GM18868 (cell line): ENCODE measurements around the gene GAL3ST1.
"Not testable (repeated sequence)": the region's sequence is repeated elsewhere in the genome, so short reads cannot be mapped to it uniquely, and the experiment has no call there.

ENCODE experiments used
- ATAC-seq: cut with Tn5 transposase; IDR thresholded peaks from one replicate; pipeline ENCODE4 v1.9.1; 2021; ENCODE audit warnings: mild to moderate bottlenecking, moderate library complexity; ENCODE audit not compliant: unreplicated experiment

GAL3ST1 gene

DNA sequence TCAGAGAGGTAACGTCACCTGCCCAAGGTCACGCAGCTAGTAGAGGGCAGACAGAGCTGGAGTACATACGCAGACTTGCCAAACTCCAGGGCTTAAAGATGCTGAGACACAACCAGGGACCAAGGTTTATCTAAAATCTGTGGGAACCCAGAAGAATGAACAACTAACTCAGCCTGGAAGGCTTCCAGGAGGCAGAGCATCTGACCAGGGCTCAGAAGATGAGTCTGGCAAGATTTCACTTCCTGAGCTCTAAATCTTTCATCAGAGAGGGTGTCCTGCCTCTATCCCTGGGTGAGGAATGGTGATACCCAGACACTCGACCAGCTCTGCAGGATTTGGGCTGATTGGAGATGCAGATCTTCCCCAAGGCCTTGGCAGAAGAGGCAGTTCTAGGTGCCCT is 9.1 kb downstream of the GAL3ST1 start:
- no peak for ATAC-seq

- no peak for ATAC-seq
These were observed 9.7 kb downstream of the GAL3ST1 start for GRCh38 chr22:30564761-30565119.

DNA sequence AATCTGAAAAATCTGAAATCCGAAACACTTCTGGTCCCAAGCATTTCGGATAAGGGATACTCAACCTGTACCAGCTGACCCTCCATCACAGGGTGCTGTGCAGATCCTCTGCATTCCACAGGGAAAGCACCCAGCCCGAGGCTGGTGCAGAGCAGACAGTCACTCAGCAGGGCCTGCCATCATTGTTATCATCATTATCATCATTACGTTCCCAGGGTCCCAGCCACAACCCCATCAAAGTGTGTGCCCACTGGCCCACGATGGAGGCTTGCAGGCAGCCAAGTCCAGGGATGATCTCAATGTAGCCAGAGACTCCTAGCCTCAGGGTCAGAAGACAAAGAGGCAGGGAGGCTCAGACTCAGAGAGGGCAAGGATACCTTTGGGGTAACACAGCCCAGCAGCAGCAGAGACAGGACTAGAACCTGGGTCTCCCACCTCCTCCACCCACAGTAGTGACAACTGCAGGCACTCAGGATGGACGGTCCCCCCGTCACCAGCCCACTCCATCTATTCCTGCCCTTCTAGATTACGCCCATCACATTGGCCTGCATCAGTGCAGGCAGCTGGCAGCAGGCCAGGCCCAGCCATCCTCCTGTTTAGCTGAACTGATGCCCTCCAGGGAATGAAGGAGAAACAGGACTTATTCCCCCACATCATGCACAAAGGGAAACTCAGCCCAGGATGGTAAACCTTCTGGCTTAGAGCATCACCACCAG is 10.3 kb downstream of the GAL3ST1 start:
- no peak for ATAC-seq

DNA sequence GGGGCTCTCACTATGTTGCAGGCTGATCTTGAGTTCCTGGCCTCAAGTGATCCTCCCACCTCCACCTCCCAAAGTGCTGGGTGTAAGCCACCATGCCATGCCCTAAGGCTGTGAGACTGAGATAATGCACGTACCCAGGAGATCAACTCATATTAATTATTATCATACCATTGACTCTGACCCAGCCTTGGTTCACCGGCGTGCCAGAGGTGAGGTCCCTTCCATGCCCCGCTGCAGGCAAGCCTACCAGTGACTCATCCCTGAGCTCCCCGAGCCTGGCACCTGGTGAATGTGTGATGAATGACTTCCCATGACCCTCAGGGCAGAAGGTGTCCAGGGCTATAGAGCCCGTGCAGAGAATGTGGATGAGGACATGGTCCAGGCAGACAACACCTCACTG is 12.1 kb downstream of the GAL3ST1 start:
- no peak for ATAC-seq

GRCh38 chr22:30561402-30562189 is 12.9 kb downstream of the GAL3ST1 start:
- ATAC-seq = no peak

GRCh38 chr22:30560643-30561202 is 13.7 kb downstream of the GAL3ST1 start:
- not testable (repeated sequence) for ATAC-seq

- ATAC-seq = no peak
These were observed 14.6 kb downstream of the GAL3ST1 start for GRCh38 chr22:30559889-30560288.

DNA sequence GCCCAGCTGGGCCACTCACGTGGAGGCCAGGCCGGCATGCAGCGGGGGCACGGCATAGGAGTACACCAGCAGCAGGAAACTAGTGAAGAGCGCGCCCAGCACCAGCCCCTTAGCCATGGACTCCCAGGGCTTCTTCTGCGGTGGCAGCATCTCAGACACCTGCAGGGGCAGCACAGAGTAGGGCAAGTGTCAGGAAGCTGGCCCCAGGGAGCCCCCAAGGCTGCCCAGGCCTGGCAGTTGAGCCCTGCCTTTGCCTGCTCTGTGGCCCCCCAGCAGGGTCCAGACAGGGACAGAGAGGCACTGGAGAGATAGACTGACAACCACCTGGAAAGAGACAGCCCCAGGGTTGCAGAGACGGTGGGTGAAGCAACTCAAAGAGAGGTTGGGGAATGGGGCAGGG is 17.2 kb downstream of the GAL3ST1 start:
- no peak for ATAC-seq

- ATAC-seq = no peak
These were observed 18.1 kb downstream of the GAL3ST1 start for GRCh38 chr22:30556388-30556787.

- no peak for ATAC-seq
These were observed 18.9 kb downstream of the GAL3ST1 start for GRCh38 chr22:30555282-30556210.

- ATAC-seq = no peak
These were observed 20.5 kb downstream of the GAL3ST1 start for GRCh38 chr22:30553971-30554370.

DNA sequence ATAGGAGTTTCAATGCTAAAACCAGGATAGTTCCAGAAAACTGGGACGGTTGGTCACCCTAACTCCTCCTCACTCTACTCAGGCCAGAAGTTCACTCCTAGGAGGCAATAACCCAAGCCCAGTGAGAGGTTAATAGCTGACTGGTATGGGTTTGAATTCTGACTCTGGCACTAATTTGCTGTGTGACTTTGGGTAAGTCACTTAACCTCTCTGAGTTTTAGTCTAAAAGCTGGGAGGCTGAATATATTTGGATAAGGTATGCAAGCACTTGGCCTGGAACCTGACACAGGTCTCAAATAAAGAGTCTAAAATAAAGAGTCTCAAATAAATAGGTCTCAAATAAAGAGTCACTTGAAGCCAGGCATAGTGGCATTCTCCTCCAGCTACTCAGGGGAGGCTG is 21.7 kb downstream of the GAL3ST1 start:
- ATAC-seq = no peak

DNA sequence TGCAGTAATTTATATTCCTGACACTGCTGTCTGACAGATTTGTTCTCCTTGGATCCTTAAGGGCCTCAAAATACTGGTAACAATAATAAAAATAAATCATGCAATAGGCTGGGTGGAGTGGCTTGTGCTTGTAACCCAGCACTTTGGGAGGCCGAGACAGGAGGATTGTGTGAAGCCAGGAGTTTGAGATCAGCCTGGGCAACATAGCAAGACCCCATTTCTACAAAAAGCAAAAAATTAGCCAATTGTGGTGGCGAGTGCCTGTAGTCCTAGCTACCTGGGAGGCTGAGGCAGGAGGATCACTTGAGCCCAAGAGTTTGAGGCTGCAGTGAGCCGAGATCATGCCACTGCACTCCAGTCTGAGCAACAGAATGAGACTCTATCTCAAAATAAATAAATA is 22.7 kb downstream of the GAL3ST1 start:
- ATAC-seq = not testable (repeated sequence)

GRCh38 chr22:30547188-30547587 is 27.3 kb downstream of the GAL3ST1 start:
- no peak for ATAC-seq

DNA sequence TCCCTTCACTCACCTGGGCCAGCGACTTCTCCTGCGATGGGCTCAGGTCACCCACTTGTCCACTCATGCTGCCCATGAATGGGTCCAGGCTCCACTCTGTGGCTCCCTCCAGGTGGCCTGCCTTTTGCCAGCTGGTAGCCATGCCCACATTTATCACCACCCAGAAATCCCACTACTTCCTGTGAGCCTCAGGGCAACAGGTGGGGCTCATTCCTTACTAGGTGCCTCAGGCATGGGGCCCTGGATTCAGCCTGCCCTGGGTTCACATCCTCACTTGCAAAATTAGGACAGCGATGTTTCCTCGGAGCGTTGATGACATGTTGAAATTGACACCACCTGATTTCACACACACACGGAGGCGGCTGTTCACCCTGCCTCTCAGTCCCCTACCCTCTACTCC is 27.8 kb downstream of the GAL3ST1 start, which contains the start of gene SEC14L6:
Gene SEC14L6, minus strand, starts transcription at position 126 of the 400 bp plus-strand sequence. Its CDS starts 59 bp downstream, at position 67.
- ATAC-seq = no peak

DNA sequence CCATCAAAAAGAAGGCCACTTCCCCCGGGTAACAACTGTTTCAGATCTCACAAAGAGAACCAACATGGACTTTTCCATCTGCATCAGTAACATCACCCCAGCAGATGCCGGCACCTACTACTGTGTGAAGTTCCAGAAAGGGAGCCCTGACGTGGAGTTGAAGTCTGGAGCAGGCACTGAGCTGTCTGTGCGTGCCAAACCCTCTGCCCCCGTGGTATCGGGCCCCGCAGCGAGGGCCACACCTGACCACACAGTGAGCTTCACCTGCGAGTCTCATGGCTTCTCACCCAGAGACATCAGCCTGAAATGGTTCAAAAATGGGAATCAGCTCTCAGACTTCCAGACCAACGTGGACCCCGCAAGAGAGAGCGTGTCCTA is 31.7 kb downstream of the GAL3ST1 start:
- no peak for ATAC-seq

- ATAC-seq = no peak
These were observed 32.3 kb downstream of the GAL3ST1 start for GRCh38 chr22:30541961-30542810.

DNA sequence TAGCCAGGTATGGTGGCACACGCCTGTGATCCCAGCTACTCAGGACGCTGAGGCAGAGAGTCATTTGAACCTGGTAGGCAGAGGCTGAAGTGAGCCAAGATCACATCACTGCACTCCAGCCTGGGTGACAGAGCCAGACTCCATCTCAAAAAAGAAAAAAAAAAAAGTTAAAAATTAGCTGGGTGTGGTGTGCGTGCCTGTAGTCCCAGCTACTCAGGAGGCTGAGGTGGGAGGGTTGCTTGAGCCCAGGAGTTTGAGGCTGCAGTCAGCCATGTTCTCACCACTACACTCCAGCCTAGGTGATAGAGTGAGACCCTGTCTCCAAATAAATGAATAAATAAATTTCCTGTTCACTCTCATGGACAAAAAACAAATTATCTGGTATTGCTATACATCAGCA is 33.0 kb downstream of the GAL3ST1 start:
- ATAC-seq = not testable (repeated sequence)

DNA sequence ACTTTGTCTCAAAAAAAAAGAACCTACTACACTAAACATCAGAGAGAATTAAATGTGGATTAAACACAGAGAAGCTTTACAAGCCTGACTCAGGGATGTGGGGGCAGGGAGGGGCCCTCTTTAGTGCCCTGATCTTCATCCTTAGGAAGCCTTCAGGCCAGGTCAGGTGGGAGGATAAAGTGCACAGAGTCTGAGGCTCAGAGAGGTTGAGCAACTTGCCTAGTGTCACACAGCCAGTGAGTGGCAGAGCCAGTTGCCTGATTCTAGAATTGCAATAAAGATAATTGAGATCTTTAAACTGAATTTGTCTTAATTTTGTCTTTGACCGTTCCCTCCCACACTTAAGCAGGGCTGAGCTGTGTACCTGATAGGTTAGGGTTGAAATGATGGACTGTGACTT is 35.1 kb downstream of the GAL3ST1 start:
- no peak for ATAC-seq

- no peak for ATAC-seq
These were observed 36.2 kb downstream of the GAL3ST1 start for GRCh38 chr22:30538280-30538679.
